GM19463 (cell line): Measurements from ENCODE around the gene TBX5.
"Not testable (repeated sequence)": the region's sequence is repeated elsewhere in the genome, so short reads cannot be mapped to it uniquely, and the experiment has no call there.

Experiments used
- ATAC-seq: cut with Tn5 transposase; IDR thresholded peaks from one replicate; pipeline ENCODE4 v1.9.1; 2021; ENCODE audit warnings: mild to moderate bottlenecking, moderate library complexity; ENCODE audit not compliant: unreplicated experiment

Gene TBX5

DNA sequence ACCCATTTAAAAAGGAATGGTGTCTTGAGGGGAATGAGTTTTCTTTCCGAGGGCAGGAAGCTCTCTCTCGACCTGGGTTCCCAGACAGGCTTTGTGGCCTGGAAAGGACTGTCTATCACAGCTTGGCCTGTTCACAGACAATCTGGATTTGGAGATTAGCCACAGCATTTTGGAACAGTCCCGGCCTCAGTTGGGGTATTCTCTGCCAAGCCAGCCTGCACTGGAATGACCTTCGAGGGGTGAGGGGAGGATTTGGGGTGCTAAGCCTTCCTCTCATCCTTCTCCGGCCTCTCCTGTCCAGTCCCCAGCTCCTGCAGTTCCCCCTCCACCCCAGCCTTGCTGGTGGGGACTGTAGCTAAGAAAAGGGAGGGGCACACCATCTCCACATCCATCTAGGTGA is 13.0 kb downstream of the TBX5 start:
- no peak for ATAC-seq

DNA sequence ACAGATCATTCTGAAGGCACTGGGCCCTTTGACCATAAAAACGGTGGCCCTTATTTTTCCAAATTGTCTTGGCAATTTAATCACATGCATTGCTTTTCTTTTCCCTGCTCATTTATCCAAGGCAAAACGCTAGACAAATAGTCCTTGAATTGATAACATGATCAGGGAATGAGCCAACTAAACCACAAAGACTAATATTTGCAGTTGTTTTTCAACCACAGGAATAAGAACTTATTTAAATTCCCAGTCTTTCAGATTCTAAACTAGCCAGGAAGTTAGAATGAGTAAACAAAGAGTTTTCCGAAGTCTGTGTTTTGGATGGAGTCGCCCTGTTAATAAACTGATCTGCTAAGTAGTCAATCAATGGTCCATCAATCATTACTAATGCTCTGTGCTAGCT is 14.9 kb downstream of the TBX5 start:
- no peak for ATAC-seq

DNA sequence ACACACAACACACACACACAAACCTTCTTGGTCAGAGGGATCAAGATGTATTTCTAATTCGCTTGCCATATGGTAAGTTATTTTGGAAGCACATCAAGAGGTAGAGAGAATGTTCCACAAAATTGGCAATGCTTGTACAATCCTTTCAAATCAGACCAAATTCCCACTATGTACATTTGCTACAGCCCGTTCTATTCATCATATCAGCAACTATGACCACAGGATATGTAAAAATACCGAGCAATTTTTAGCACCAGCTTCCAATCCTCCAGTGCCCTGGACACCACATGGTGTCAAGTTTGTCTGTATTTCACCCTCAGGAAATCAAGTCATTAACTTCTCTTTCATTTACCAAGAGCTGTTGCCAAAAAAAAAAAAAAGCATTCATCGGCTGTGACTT is 21.2 kb downstream of the TBX5 start:
- ATAC-seq = no peak

DNA sequence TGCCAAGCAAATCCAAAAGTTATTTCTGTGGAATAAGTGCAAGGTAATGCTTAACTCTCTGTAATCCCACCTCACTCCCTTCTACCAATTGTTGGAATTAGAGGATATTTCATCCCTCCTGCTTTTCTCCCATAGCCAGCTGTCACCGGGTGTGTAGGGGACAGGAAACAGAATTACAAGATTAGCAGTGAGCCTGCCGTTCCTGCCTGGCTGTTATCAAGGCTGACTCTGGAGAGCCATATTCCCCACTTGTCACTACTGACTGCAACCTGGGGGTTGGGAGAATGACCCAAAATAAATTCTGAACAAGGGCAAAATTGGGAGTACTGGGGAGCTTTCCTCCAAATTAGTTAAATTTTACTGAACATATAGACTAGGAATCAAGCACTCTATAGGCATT is 24.8 kb downstream of the TBX5 start:
- ATAC-seq = no peak

DNA sequence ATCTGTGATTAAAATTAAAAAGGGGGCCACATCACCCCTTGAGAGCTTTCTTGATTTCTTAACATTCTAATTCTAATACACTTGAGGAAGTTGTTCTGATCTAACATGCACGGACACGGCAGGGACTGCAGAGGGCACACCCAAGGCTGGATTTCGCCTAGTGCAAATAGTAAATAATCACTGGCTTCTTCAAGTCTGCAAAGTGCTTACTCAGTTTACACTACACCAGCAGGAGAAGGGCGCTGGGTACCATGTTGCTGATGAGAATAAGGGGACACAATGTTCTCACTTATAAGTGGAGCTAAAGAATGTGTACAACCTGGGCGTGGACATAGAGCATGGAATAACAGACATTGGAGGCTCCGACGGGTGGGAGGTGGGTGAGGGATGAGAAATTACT is 34.2 kb downstream of the TBX5 start:
- no peak for ATAC-seq

DNA sequence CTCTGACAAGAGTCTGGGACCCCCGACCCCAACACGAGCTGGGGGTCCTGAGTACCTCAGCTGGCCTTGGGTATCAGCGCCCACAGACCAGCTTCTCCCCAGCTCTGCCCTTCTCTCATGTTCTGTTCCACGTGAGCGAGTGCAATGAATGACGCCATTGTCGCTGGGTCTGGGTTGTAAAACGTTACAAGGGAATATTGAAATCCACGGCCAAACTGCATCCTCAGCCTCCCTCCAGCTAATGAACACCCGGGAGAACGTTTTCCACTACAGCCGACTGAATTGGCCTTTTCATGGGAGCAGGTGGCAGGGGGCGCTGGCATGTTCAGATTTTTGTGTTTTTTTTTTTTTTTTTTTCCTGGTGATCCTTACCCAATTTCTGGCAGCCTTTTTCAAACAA is 34.7 kb downstream of the TBX5 start:
- ATAC-seq = no peak

DNA sequence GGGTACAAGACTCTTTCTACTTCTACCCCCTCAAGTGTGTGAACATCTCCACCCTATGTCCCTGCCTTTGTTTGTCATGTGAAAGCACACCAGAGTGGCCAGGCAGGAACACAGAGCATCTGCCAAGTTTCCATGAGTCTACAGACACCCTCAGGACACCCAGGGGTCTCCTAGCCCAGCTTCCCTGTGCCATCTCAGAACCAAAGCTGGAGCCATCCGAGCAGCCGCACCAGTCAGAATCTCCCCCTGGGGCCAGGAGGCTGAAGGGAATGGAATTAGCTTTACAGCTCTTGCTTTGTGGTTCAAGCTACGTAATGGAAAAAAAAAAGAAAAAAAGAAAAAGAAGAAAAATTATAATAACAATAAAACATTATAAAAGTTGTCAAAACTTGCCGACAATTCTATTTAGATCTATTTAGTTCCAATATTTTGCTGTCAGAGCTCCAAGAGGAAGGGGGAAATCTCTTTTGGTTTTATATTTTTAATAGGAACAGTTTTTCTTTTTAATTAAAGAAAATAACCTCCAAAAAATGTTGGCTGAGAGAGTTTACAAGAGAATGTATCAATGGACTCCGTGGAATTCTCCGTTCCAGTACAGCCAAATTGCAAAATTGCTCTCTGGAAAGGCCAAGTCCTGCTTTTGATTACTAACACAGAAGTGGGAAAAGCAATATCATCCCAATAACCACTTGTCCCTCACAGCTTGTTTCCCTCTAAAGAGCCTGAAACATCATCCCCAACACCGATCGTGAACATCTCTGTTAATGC is 37.1 kb downstream of the TBX5 start:
- ATAC-seq = no peak

DNA sequence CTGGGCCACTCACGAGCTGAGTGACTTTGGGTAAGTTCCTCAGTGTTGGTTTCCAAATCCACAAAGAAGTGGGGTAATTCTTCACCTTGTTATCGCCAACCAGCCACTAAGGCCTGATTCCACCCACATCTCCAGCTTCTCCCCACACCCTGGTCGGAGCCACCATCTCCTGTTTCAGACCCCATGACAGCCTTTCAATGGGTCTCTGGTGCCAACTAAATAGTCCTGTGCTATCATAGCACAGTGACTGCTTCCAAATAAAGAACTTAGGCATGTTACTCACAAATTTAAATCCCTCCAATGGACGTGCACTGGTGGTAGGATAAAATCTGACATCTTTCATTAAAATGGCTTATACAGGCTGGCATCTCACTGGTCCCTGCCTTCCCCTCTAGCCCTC is 44.0 kb downstream of the TBX5 start:
- ATAC-seq = no peak

DNA sequence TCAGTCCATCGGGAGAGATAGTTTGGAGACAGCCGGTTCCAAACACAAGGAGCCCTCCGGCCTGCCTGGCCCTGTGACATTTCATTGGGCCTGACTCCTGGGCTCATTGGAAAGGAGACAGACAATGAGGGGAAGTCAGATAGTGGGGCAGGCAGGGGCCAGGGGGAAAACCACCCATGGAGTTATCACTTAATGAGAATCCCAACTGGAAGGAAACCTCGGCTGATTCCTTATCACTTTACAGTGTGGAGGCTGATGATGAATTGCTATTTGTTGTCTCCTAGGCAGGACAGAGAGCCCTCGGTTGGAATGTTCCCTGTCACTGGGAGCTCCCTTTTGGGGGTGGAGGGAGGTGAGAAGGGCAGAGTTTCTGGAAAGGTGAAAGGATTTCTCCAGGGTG is 44.4 kb downstream of the TBX5 start:
- no peak for ATAC-seq

DNA sequence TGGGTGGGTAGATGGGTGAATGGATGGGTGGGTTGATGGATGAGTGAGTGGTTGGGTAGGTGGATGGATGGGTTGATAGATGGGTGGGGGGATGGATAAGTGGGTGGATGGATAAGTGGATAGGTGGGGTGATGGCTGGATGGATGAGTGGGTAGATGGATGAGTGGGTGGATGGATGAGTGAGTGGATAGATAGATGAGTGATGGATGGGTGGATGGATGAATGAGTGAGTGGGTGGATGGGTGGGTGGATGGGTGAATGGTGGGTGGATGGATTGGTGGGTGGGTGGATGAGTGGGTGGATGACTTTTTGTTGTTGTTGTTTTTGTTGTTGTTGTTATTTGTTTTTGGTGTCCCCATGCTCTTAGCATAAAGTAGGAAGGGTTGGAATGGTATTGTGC is 45.5 kb downstream of the TBX5 start:
- ATAC-seq = no peak

DNA sequence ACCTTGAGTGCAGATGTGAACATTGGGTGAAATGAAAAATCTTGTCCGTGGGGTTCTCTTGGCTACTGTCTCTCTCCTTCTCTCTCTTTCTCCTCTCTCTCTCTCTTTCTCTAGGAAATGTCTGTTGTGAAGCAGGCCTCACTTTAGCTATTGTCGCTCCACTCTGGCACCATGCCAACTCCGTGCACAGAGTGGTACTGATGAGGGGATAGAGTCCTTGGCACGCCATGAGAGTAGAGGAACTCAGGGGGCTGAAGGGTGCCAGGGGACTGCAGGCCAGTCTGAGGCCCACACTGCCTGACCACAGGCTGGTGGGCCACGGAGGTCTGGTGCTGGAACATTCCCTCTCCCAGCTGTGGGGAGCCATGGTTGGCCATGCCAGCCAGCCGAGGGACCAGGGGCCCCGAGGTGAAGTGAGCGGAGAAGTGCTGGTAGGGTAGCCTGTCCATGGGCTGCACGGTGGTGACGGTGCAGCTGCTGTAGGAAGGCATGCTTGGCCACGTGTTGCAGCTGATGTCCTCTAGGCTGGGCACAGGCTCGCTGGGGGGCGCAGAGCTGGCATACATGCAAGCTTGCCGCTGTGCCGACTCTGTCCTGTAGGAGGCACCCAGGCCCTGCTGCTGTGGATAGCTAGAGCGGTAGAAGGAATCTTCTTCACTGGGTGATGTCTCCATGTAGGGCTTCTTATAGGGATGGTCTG is 50.4 kb downstream of the TBX5 start:
- no peak for ATAC-seq

DNA sequence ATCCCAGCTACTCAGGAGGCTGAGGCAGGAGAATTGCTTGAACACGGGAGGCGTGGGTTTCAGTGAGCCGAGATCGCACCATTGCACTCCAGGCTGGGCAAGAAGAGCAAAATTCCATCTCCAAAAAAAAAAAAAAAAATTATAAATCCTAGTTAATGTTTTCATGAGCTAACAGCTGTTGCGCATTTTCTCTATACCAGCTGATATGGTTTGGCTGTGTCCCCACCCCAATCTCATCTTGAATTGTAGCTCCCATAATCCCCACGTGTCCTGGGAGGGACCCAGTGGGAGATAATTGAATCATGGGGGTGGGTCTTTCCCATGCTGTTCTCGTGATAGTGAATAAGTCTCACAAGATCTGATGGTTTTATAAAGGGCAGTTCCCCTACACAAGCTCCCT is 56.7 kb downstream of the TBX5 start:
- ATAC-seq = not testable (repeated sequence)

DNA sequence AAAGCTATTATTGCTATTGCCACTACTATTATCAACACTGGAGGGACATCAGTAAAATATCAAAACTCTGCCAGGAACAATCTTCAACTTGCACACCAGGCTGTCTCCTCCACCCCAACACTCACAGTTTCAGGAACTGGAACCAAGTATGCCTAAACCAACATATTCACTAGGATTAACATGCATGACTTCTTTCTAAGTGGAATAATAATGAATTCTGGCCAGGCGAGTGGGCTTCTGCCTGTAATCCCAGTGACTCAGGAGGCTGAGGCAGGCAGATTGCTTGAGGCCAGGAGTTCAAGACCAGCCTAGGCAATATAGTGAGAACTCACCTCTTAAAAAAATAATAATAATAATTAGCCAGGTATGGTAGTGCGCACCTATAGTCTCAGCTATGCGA is 58.1 kb downstream of the TBX5 start:
- no peak for ATAC-seq

DNA sequence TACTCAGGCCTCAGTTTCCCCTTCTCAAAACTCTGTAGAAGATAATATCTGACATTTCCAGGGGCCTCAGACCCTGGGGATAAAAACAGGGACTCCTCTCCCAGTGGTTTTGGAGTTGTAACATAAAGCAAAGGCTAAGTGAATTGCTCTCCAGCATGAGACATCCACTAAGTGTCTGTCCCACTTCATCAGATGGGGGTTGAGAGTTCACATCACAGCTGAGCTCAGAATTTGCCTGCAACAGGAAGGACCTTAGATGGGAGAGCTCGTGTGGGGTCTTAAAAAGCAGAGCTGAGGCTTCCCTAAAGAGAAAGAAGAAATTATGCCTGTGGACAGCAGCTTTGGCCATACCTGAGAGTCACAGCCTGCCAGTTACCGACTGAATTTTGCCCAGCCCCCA is 61.1 kb downstream of the TBX5 start:
- ATAC-seq = no peak

DNA sequence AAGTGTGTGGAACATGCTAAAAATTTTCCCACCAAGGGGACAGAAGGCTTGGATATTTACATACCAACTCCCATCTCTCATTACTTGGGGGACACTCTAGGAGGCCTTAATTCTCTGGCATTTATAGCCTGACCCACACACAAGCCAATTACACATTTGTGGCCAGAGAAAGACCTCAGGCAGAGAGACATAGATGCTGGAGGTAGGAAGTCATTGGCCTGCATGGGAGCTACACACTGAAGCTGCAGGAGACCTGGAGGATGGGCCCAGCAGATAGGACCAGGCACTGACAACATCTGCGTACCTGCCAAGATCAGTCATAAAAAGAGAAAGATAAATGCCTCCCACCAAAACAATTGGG is 61.7 kb downstream of the TBX5 start:
- ATAC-seq = no peak

DNA sequence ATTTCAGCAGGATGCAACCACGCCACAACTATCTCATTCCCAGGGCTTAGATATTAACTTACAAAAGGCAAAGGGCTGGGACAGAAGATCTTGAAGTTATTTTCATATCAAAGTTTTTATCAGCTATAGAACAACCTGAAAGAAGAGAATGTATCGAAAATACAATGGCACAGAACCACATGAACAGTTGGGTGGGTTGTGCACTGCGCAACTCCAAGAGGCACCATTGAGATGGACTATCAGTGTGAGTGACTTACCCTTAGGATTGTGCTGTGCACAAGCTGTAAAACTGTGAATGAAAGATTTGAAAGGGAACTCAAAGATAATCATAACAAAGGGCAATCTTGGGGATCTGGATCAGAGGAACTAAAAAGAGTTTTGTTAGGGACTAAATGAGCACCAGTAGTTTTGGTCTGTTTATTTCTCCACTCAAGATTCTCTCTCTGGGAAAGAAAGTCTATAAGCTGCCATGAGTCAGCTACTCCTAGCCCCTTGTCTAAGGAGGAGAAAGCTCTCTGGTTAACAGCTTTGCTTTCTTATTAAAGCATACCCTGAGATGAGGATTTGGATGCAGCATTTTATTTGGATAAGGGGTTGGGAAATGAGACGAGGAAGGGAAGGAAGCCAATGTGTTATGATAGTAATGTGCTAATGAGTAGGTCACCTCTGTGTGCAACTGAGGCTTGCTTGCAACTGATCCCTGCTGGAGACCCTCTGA is 62.2 kb downstream of the TBX5 start:
- no peak for ATAC-seq

DNA sequence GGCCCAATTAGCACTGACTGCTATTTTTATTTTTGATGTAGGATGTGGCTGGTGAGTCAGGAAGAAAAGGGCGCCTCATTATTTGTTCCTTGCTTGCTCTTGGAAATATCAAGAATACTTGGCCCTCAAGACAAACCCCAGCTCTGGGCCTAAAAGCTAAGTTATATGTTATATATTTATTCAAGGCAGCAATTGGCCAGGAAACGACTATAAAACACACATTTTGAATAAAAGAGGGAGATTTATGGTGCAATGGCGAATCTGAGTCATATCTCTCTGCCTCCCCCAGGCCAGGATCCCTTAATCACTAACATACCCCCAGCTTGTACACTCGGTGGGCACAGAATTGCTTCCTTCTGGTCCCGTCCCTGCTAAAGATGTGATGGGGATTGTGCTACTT is 63.3 kb downstream of the TBX5 start:
- ATAC-seq = no peak

DNA sequence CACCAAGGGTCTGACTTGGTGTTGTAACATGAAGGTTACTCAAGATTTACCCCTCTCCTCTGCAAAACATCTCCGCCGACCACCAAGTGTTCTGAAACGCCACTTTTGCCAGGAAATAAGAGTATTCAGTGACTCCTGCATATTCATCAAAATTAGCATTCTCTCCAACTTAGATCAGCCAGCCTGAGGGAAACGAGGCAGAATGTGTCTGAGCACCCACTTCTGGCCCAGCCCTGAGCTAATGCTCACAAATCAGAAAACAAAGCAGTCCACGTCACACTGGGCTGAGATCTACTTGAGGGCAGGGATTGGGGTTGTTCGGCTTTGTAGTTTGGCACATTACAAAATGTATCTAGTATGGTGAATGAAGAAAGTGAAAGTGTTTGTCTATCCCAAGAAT is 64.3 kb downstream of the TBX5 start:
- no peak for ATAC-seq

DNA sequence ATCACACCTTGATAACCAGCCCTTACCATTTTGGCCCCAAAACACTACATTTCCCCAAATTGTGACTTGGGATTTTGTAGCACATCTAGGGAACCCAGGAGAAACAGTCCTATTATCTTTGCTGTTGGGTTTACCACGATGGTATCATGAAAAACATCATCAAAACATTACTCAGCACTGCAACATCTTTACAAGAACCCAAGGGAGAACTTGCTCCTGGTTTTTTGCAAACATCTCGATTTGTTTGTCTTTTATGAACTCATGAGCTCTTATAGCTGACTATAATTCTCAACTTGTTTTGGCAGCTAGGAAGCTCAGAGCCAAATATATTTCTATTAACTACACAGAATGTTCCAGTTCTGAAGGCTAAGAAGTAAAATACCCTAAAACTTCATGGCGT is 65.7 kb downstream of the TBX5 start:
- no peak for ATAC-seq

DNA sequence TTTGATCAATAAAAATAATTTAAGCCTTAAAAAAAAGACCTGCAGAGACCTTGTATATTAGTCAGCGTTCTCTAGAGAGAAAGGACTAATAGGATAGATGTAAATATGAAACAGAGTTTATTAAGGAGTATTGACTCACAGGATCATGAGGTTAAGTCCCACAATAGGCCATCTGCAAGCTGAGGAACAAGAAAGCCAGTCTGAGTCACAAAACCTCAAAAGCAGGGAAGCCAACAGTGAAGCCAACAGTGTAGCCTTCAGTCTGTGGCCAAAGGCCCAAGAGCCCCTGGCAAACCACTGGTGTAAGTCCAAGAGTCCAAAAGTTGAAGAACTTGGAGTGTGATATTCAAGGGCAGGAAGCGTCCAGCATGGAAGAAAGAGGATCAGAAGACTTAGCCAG is 66.3 kb downstream of the TBX5 start:
- no peak for ATAC-seq

DNA sequence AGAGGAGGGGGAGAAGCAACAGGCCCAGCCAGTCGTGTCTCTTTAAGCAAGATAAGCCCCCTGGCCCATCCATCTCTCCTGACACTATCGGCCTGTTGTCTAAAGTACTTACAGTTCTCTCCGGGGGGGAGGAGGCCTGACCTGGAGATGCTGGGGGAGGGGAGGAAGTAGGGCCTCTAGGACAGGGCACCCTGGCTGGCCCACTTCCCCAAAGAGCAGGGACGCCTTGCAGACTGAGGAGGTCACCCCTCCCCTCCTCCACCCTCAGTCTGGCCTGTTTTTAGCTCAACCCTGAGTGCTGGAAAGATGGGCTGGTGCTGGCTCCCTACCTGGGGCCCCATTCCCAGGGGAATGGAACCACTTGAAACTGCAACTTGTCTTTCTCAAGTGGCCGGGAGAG is 70.3 kb downstream of the TBX5 start:
- ATAC-seq = no peak

DNA sequence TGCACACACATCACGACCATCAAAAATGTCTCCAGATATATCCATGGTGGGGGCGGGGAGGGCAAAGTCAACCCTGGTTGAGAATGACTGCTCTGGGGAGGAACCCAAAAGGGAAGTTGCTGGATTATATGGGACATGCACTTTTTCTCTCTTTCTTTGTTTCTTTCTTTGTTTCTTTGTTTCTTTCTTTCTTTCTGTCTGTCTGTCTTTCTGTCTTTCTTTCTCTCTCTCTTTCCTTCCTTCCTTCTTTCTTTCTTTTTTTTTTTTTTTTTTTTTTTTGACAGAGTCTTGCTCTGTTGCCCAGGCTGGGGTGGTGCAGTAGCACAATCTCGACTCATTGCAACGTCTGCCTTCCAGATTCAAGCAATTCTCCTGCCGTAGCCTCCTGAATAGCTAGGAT is 71.5 kb downstream of the TBX5 start:
- ATAC-seq = no peak
